CD4-positive, alpha-beta T cell treated with Interferon gamma for 1 hour (primary cell): ENCODE data around the gene PLEKHG5.
A peak's percentile ranks its signal among the peaks of the same experiment; 100 is the strongest.

Source experiments
- DNase-seq: peaks from one replicate; pipeline ENCODE4 v3.0.0-alpha.2; 2020

Gene PLEKHG5

DNA sequence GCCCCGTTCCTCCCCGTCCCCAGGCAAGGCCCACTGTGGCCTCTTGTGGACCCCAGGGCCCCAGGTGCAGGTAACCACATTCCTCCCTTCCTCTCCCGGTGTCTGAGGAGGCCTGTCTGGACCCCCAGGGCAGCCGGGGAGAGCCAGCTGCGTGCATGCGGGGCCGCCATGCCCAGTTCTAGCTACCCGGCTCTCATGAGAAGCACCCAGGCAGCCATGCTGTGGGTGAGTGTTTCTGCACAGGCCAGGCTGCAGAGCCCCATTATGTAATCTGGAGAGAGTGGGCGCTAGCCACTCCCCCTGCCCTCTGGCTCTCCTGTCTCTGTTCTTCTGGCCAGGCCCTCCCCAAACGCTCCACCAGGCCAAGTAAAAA is 18.4 kb upstream of the PLEKHG5 start:
- DNase-seq = no peak

DNA sequence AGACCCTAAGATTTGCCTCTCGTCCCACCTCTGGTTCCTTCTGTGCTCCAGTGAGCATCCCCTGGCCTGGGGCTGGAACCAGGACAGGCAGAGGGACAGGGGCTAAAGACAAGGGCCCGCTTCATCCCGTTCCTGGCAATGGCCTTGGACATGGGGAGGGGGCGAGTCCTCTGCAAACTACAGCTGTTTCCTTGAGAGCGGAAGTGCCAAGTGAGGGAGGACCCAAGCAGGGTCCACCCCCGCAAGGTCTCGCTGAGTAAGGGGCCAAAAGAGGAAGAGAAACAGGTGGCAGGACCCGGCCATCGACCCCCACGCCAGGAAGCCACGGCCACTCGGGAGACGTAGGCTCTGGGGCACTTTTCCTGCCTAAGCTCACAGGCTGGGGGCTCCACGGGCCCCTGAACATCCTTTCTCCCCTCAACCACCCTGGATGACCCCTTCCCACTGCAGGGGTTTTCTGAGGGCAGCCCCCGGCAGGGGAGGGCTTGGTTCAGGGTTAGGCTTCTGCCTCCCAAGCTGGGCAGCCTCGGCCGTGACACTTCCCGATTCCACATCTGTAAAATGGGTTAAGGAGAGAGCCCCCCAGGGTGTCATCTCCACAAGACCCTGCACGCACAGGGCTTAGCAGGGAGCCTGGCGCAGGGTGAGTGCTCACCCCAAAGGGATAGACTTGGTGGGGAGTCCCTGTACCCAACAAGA is 17.9 kb upstream of the PLEKHG5 start:
- DNase-seq = no peak

GRCh38 chr1:6508816-6509189 is 17.3 kb upstream of the PLEKHG5 start:
- no peak for DNase-seq

DNA sequence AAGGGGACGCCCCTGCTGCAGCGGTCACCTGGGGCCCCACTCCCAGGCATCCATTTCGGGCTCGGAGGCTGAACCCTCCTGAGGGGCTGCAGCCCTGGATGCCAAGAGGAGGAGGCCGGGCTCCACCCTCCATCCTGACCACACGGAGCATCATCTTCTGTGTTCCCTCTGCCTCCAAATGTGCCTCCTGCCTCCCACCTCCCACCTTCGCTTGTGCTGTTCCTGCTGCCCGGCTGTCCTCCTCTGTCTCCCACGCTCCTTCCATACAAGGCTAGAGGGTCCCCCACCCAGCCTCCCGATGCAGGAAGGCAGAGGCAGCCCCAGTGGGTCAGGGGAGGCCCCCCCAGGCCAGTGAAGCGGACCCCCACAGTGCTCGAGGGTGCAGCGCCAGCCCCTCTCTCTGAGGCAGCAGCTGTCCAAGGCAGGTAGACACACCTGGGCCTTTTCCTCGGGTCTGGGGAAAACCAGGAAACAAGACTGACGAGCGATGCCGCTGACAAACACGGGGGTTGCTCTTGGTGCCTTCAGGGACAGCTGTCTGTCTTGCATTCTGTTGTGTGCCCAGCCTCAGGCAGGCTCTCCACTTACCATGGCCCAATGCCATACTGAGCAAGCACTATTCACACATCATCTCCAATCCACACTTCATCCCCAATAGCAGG is 16.8 kb upstream of the PLEKHG5 start:
- no peak for DNase-seq

DNA sequence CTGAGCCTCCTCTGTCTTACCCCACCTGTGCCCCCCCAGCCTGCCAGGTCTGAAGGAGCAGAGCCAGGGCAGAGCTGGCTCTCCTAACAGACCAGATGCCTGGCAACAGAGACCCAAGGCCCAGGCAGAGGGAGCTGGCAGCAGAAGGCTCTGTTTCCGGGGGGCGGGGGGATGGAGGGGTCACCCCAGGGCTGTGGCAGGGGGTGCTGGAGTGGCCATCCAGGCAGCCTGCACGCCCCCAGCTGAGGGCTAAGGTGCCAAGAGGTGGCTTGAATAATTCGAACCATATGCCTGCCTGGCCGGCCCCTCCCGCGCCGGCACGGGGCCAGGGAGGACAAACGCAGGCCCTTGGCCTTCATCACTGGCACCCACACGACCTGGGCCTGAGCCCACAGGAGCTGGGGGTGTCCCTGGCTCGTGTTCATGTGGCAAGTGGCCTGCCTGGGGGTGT is 16.0 kb upstream of the PLEKHG5 start:
- no peak for DNase-seq

GRCh38 chr1:6507037-6507428 is 15.6 kb upstream of the PLEKHG5 start:
- DNase-seq = no peak

- DNase-seq = no peak
Observed at GRCh38 chr1:6506210-6507036, 15.0 kb upstream of the PLEKHG5 start.

DNA sequence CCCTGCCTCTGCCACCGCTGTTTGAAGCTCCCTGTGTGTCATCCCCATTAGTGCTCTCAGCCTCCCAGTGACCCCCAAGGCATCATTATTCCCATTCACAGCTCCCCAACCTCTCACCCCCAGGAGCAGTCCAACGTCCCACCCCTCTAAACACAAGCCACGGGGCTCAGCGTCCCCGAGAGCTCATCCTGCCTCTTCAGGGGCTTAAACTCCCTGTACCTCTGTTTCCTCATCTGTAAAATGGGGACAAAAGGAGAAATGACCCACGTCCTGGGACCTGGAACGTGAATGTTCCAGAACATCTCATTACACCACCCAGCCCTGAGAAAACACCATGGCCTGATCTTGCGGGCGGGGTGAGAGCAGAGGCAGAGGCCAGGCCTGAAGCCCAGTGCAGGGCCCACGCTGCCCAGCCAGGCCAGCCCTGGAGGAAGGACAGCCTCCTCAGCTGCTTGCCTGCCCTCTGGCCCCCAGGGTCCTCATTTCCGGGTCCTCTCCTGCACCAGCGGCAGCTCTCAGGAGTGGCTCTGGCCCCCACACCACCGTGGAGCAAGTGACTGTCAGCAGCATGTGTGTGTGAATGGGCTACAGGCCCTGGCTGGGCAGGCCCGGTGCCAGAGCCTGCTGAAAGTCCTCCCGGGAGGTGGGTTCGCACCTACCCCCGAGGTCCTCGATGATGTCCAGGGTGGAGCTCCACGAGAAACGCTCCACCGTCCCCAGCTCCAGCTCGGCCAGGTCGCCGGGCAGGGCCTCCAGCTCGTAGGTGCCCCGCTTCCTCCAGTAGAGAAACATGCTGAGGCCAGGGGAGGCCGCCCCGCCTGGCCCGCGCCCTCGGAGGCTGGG is 14.1 kb upstream of the PLEKHG5 start:
- DNase-seq = no peak

- DNase-seq = no peak
Observed at GRCh38 chr1:6504887-6505286, 13.4 kb upstream of the PLEKHG5 start.

DNA sequence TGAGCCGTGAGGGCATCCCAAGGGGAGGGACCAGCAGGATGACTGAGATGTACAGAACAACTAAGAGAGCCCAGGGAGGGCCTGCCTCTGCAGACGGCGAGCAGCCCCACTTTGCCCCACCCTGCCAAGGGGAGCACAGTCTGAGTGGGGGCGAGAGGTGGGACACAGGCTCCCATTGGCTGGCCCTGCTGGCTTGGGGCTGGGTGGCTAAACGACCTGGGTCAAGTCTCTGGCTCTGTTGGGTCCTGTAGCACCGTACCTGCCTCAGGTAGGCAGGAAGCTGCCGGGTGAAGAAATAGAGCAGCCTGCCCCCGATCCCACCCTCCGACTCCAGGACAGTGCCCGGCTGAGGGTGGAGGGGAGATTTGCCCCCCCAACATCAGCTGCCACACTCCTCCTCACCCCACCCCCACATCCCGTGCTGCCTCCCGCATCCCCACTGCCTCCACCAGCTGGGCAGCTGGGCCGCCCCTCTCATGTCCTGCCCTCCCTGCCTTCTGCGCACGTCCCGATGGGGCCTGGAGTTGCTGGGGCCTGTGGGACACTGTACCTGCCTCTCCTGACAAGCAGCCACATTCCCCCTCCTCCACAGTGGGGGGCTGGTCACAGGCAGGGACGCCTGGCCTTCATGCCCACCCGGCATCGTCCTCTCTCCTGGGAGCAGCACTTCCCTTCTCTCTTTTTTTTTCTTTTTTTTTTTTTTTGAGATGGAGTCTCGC is 12.6 kb upstream of the PLEKHG5 start:
- no peak for DNase-seq

DNA sequence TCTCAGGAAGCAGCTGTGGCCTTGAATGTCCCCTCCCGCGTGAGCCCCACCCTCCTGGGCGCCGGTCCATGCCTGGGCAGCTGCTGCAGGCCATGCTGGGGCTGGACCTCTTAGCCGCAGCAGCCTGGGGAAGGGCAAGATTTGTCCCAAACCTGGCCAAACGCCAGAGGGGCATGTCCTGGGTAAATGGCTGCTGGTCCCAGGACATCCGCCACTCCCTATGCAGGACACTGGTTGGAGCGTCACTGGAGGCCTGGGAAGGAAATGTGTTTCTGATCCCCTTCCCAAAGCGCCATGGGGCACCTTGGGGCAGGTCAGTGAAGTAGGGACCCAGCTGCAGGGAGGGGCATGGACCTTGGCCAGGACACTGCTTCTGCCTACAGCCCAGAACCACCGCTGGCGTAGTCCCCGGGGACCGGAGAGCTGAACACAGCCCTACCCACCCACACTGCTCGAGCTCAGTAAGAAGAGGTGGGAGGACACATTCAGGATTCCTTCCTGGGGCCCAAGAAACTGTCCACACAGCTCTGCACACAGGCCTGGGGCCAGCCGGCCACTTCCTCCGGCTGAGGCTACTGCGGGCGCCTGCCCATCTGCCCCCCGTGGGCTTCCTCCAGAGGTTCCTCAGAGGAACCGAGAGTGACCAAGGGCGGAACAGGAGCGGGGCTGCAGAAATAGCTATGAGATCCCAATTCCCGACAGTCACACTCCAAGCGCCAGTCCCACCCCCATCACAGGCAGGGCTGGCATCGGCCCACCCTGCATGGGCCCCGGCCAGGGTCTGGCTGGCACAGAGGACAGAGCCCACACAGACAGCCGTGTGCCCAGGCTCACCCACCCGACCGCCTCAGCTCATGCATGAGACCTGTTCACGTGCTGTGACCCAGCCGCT is 10.8 kb upstream of the PLEKHG5 start:
- DNase-seq = no peak

DNA sequence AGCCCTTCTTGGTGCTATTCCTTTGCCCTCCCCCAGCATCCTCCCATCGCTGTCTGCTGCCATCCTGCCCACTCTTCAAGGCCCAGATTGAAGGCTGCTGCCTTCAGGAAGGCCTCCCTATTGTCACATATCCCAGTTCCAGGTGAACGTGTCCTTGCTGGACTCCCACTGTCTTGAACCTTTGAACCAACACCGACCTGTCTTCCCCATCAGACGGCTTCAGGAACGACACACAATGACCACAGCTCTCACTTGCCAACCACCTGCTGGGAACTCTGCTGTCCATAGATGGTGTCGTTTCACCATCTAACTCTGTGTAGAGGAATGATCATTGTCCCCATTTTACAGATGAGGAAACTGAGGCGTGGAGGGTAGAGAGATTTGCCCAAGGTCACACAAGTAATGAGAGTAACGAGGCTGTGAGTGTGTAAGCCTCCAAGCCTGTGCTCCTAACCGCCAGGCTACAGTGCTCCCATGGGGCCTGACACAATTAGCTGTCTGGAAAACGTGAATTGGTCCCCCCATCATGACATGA is 9.9 kb upstream of the PLEKHG5 start:
- DNase-seq = no peak

GRCh38 chr1:6500544-6501278 is 9.2 kb upstream of the PLEKHG5 start:
- DNase-seq = no peak

DNA sequence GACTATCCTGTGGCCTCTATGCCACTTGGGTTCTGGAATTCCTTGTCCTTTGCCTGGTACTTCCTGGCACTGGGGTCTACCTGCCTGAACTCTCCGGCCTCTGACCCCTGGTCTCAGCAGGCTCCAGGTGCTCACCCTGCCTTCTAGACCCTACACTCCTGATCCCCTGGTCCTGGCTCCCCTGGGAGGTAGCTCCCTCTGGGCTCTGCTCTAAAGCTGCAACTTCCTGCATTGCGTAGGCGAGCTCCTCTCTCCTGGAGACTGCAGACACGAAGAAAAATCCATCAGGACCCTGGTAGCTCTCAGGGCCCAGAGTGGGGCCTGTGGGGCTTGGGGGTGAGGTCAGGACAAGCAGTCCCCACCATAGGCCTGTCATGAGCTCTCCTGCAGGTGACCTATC is 7.8 kb upstream of the PLEKHG5 start:
- DNase-seq = no peak

DNA sequence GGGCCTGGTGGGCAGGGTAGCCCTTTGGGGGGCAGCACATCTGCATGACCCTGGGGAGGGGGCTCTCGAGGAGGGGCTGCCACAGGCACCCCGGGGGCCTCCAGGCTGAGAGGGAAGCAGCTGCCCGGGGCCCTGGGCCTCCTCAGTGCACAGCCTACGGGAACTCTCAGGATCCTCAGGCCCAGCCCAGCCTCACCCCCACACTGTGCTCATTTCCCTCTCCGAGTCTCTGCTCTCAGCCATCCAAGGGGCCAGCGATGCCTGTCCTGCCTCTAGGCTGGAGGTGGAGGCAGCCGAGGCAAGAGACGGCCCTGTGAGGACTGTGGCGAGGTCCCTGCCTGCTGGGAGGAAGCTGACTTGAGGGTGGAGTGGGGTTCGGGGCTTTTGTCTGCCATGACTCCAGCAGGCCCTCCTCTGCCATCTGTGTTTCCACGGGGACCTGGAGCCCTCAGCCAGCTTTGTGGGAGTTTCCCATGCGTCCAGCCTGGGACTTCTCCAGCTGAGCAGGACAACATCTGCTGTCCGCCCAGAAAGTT is 7.2 kb upstream of the PLEKHG5 start:
- DNase-seq = no peak

GRCh38 chr1:6497867-6498575 is 6.6 kb upstream of the PLEKHG5 start:
- no peak for DNase-seq

GRCh38 chr1:6497215-6497866 is 5.9 kb upstream of the PLEKHG5 start:
- peak; percentile 40 for DNase-seq

GRCh38 chr1:6496890-6497214 is 5.4 kb upstream of the PLEKHG5 start:
- DNase-seq = no peak

GRCh38 chr1:6496365-6496721 is 4.9 kb upstream of the PLEKHG5 start:
- DNase-seq = no peak
